ENCODE data around the gene C9orf153.
A peak's percentile ranks its signal among the peaks of the same experiment; 100 is the strongest.
"Not testable (repeated sequence)": the region's sequence is repeated elsewhere in the genome, so short reads cannot be mapped to it uniquely, and the experiment has no call there.

C9orf153 gene

DNA sequence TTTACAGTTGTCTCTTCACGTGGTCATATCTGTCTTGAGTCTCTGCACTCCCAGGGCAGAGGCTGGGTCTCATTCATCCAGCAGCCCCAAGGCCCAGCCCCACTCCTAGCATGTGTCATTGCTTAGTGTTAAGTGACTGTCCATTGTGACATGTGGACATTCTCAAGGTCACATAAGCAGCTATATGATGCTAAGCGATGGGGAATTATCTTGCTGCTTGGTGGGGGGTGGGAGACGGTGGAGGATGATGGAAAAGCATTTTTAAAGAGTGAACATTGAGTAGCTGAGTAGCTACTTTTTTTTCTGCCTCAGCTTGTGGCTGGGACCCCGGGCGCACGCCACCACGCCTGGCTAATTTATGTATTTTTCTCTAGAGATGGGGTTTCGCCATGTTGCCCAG is at the start of gene C9orf153:
Gene C9orf153 (minus strand): TSS at position 101 of the 400 bp plus-strand sequence. CDS start 30,054 bp downstream, outside the sequence.
- no peak within 1 kb of the TSS for H3K27ac ChIP-seq
- H3K4me3 ChIP-seq, result no peak within 1 kb of the TSS

DNA sequence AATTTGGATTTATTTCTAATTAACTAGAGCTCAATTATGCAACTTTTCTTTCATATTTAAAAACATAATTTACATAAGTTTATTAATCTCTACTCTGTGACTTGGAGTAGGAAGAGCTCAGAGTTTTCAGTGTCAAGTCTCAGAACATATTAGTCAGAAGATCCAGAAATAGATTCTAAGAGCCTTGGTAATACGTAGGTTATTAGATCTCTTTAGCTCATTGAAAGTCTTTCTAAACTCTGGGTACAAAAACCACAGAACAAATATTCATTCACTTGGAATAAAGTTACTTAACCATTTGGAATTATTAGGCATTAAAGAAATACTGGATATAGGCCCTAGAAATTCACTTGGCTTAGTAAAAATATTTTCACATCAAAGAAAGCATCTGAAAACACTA is 49.2 kb upstream of the C9orf153 start:
- Histone ChIP-seq H3K4me3 (no peak overlapping the region), H3K27ac (no peak overlapping the region)

GRCh38 chr9:86304236-86304730 is 44.8 kb upstream of the C9orf153 start:
- H3K27ac ChIP-seq, result peak overlapping the region in 2 of 21 experiments; percentile 1 to 17
- no peak overlapping the region for H3K4me3 ChIP-seq

DNA sequence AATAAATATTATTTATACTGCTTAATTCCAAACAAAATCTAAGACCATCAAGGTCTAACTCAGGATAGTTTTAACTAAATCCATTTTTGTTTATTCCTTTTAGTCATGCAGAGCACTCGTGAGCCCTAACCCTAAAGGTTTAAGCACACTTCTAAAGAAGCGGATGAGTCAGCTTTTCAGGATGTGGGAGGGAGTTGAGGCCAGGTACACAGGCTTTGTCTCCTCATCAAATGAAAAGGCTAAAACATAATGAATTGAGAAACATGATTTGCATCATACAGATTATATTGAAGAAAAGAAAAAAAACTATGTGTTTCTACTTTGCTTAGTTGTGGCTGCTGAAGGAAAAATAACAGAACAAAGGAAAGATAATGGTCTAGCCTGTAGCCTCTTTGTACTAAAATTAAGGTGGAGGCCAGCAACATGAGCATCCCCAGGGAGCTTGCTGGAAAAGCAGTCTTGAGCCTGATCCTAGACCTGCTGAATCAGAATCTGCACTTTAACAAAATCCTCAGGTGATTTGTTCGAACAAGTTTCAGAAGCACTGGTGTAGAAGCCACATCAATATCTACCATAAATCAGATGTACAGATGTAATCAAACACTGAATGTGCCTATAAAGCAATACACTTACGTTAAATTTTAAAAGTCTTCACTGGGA is 44.0 kb upstream of the C9orf153 start:
- no peak overlapping the region for H3K4me3 ChIP-seq
- H3K27ac ChIP-seq, result peak overlapping the region in 1 of 21 experiments; percentile 13

DNA sequence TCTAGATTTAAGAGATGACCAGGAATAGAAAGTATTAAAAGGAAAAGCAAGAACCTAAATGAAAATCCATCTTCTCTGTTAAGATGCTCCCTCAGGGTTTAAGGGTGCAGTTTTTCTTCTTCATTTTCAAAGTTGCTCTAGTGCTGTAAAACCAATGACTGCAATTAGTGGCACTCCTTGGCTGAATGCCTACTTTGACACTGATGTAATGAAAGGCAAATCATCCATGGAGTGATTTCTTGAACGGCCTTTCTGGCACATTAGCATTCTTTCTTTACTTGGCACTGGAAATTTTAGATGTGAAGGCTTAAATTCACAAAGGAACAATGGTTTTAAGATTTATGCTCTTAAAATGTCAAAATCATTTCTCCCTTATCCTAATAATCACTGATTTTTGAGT is 42.2 kb upstream of the C9orf153 start:
- Histone ChIP-seq H3K27ac (no peak overlapping the region), H3K4me3 (no peak overlapping the region)

GRCh38 chr9:86300701-86301100 is 41.2 kb upstream of the C9orf153 start:
- no peak overlapping the region for H3K27ac ChIP-seq
- no peak overlapping the region for H3K4me3 ChIP-seq

DNA sequence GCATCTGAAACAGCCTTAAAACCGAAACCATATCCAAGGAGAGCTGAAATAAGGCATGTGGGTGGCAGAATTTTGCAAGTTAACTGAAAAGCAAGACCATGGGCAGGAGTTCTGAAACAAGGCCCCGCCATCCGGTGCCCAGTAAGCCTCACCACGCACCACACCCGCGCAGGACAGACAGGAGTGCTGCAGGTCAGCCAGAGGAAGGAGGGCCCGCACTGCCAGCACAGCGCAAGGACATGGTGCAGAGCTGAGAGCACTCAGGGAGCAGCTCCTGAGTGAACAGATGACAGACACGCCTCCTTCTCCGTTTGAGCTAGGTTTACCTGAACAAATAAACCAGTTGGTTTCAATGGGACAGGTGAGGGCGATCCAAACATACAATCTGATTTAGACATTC is 39.4 kb upstream of the C9orf153 start:
- Histone ChIP-seq H3K4me3 (no peak overlapping the region), H3K27ac (no peak overlapping the region)

DNA sequence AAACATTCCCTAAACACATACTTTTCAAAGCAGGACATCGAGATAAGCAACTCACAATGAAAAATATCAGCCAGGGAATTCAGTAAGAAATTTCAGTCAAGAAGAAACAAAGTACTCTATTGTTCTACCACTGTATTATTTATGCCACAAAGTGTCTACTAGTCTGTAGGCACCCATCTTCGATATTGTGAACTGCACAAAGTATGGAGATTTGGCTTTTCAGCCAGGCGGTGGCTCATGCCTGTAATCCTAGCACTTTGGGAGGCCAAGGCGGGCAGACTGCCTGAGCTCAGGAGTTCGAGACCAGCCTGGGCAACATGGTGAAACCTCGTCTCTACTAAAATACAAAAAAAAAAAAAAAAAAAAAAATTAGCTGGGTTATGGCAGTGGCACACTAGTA is 30.9 kb upstream of the C9orf153 start:
- H3K27ac ChIP-seq, H3K4me3 ChIP-seq: not testable (repeated sequence)

DNA sequence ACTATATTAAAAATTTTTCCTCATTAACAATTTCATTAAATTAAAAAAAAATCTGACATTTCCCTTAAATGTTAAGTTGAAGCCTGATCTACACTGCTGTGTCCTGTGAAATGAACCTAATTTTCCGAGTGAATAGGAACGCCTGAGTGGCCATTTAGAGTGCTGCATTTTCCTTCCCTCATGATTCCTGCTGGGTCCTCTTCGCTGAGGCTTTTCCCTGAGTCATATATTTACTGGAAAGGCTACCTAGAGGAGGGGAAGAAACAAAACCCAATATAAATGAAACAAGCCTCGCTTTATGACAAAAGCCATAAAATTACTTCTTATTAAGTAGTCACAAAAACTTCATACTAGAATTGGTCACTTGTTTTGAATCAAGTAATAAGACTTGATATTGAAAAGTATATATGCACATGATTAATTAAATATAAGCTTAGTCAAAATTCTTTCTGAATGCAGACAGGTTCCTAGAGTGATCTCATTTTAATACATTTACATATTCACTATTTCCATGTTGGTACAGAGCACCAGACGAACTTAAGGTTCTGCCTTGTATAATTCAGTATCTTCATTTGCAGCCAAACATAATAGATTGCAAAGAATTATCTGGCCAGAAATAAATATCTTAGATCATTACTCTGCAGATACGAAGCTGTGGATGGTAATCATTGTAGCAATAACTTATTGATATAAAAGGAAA is 29.2 kb upstream of the C9orf153 start:
- H3K27ac ChIP-seq, result no peak overlapping the region

DNA sequence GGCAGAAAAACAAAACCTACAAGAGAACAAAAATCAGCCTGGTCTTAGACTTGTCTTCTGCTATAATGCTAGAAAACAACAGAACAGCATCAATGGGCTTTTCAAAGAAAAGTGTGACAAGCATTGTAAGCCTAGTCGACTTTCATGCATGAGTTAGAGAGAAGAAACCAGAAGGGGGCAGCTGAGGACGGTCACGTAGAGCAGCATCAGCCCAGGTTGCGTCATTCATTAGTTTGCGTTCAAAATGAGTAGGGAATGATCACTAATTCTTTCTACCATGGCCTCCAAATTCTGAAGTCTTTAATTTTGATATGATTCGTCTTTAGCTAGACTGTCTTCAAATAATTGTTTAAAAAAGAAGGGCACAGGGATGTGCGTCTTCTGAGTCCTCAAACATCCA is 27.6 kb upstream of the C9orf153 start:
- Histone ChIP-seq H3K4me3 (no peak overlapping the region), H3K27ac (no peak overlapping the region)

More for the DNA sequence above, 29.2 kb upstream of the C9orf153 start:
- H3K4me3 ChIP-seq, result no peak overlapping the region

DNA sequence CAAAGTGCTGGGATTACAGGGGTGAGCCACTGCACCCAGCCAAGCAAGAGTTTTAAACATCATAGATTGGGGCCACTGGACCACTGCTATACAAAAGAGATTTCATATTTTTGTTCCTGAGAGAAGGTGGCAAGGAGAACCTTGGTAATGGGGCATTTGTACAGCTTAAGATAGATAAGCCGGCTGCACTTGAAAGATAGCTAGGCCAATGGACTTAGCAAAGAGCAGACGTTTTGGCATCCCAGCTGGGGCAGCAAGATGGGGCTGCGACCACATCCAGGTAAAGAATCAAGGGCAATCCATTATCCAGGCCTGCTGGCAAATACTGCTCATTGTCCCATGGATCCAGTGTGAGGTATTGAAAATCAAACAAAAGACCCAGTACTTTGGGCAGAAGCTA is 26.8 kb upstream of the C9orf153 start:
- H3K27ac ChIP-seq, result no peak overlapping the region
- no peak overlapping the region for H3K4me3 ChIP-seq

DNA sequence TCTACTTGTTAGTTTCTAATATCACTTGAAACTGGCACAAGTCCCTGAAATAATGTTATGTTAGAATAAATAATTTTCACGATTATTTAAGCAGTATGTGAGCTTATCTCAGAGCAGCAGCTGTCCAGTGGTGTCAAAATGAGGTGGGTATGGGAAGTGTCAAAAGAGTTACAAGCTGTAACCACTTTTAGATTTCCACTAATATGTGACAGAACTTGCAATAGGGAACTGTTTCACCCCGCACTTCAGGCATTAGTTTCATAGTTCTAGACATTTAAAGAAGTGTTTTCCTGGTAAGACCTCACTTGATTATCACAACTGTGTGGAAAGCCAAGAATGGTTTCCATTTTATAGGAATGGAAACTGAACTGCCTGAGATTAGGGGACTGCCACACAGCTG is 25.8 kb upstream of the C9orf153 start:
- Histone ChIP-seq H3K27ac (no peak overlapping the region), H3K4me3 (no peak overlapping the region)

GRCh38 chr9:86282979-86283535 is 23.6 kb upstream of the C9orf153 start:
- Histone ChIP-seq H3K27ac (peak overlapping the region in 20 of 21 experiments; percentile 85 to 99 (median 96)), H3K4me3 (peak overlapping the region; percentile 70 to 99 (median 85))

- Histone ChIP-seq H3K27ac (peak within 1 kb of the TSS; percentile 85 to 99 (median 96)), H3K4me3 (peak within 1 kb of the TSS; percentile 70 to 99 (median 85))
Observed at GRCh38 chr9:86282077-86282978, 22.9 kb upstream of the C9orf153 start, which contains the start of gene ISCA1. ISCA1 (minus strand) TSS chr9:86282538; CDS start chr9:86282458, 80 bp downstream.

GRCh38 chr9:86281593-86282076 is 22.2 kb upstream of the C9orf153 start:
- H3K4me3 ChIP-seq, result peak overlapping the region; percentile 70 to 99 (median 85)

GRCh38 chr9:86280580-86280979 is 21.1 kb upstream of the C9orf153 start:
- H3K4me3 ChIP-seq, result no peak overlapping the region

More at GRCh38 chr9:86281593-86282076, 22.2 kb upstream of the C9orf153 start:
- peak overlapping the region; percentile 85 to 99 (median 96) for H3K27ac ChIP-seq

DNA sequence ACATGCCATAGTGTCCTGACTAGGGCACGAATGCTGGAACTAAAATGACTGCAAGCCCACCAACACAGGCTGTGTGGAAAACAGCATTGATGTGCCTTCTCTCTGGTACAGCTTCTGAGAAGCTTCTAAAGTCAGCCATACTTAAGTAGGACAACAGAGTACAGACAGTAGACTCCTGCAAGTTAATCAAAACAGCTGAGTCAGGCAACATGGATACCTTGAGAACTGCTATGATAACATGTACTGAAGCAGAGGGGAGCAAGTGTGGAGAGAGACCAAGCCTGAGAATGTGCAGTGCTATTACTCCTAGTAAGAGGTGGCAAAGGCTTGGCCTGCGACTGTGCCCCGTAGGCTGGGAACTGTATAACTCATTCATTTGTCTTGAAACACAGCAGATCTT is 20.4 kb upstream of the C9orf153 start:
- no peak overlapping the region for H3K27ac ChIP-seq
- H3K4me3 ChIP-seq, result no peak overlapping the region

More at GRCh38 chr9:86280580-86280979, 21.1 kb upstream of the C9orf153 start:
- H3K27ac ChIP-seq, result no peak overlapping the region

DNA sequence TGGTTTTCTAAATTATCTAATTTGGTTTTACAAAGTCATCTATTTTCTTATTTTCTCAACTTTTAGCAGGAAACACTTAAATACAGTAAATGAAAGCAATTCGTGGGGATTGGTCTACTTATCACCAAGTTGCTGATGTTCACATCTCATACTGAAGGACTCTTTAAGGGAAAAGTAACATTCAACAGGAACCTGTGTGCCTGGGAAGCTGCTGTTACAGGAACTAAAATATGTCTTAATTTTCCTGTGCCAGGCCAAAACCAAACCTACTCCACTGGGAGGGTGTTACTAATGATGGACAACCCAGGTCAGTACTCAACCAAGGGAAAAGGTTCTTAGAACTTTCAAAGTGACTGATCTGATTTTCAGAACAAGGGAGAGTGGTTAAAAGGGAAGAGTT is 17.6 kb upstream of the C9orf153 start:
- no peak overlapping the region for H3K27ac ChIP-seq

GRCh38 chr9:86275962-86276361 is 16.5 kb upstream of the C9orf153 start:
- Histone ChIP-seq H3K27ac (no peak overlapping the region), H3K4me3 (no peak overlapping the region)

More for the DNA sequence above, 17.6 kb upstream of the C9orf153 start:
- no peak overlapping the region for H3K4me3 ChIP-seq
